Psoas muscle (tissue), 8 donors: ENCODE data around the gene TRIM29. TPM values are rescaled to one million over a fixed set of nuclear protein-coding genes. Genes with fewer than 3 reads are reported as not detected.

Source experiments
- ATAC-seq, 4 donors: fragments of 200-7000 bp; cut with Tn5 transposase; one replicate each; pipeline ENCODE4 v1.9.1; 2020; ENCODE audit warnings: moderate library complexity in 3 of 4, mild to moderate bottlenecking in 2 of 4
- DNase-seq, 2 donors: peaks; one replicate each; pipeline ENCODE4 v3.0.0-alpha.2; 2020
- H3K27ac ChIP-seq: fragments of 200-600 bp; one replicate; pipeline ENCODE4 v1.8.0; 2022
- H3K27me3 ChIP-seq, 3 donors: fragments of 200-600 bp in 1 of 3; one replicate each; pipeline versions ENCODE4 v1.6.1 to v1.8.0; 2013 to 2022; ENCODE audit warnings: low read length in 2 of 3, mild to moderate bottlenecking in 2 of 3, moderate library complexity in 1 of 3; ENCODE audit not compliant: insufficient read depth in 3 of 3
- H3K36me3 ChIP-seq, 2 donors: fragments of 200-600 bp in 1 of 2; one replicate each; pipeline versions ENCODE4 v1.6.1 to v1.8.0; 2013 to 2022; ENCODE audit warnings: low read depth in 1 of 2, mild to moderate bottlenecking in 1 of 2, moderate library complexity in 1 of 2; ENCODE audit not compliant: insufficient read depth in 1 of 2
- H3K4me1 ChIP-seq: fragments of 200-600 bp; one replicate; pipeline ENCODE4 v1.8.0; 2022
- H3K4me3 ChIP-seq: fragments of 200-600 bp; one replicate; pipeline ENCODE4 v1.8.0; 2022; ENCODE audit warnings: mild to moderate bottlenecking
- H3K9me3 ChIP-seq: fragments of 200-600 bp; one replicate; pipeline ENCODE4 v1.8.0; 2022
- WGBS, 3 donors: extraction: QIAGEN DNeasy Blood & Tissue Kit; methylation state at CpG; one replicate each; pipeline versions ENCODE4 v1.1.6 to v1.1.7; 2013; 5-methylcytosine and 5-hydroxymethylcytosine counted together
- intact Hi-C, 2 donors: fragments of 100-400 bp; cut with DNase I; formaldehyde crosslinking; loops; one replicate each; pipeline versions ENCODE4 v1.11.0 to v1.14.2; 2022
- long read RNA-seq, 2 donors: library from polyadenylated mRNA; unstranded; transcript quantifications; one replicate each; pipeline ENCODE4 v2.0.0, GENCODE V29; 2021
- polyA plus RNA-seq, 3 donors: library from polyadenylated mRNA; stranded (reverse); fragments of 200-250 nt; gene quantifications; one replicate each; pipeline ENCODE4 v1.2.3, GENCODE V29; 2013
- total RNA-seq, 4 donors: library from RNA; stranded (reverse); fragmentation: NEBNext Ultra II Directional in 2 of 4; extraction: Animal tissue kit (Norgen Biotek cat#: 25700) in 2 of 4; gene quantifications; one replicate each; pipeline versions ENCODE4 v1.2.1 to v1.2.4, GENCODE V29; 2021 to 2023
- TF ChIP-seq, protein P1 (sequence below): fragments of 200-600 bp; IDR thresholded peaks from one replicate; pipeline ENCODE4 v1.8.0; 2022; ENCODE audit warnings: antibody characterized with exemption
- donor health status: healthy with polysubstance abuse.
- donor health status: DM: no; HTN: no; CAD: no; lungs with moderate emphysema.
- donor health status: Bipolar disorder and iron deficiency.
- donor health status: healthy.
- donor health status: DM: yes; HTN: yes; CAD: no.
- donor health status: DM: no; HTN: no; CAD: no.
- donor health status: DM: no; HTN: no; CAD: no.
- donor health status: DM: yes; HTN: yes; CAD: no.

TRIM29 gene
- under 1 TPM in 2 of 4 donors, not detected in 2; 0.24 to 0.91 TPM for total RNA-seq
- polyA plus RNA-seq = under 1 TPM; 0.09 to 0.44 (median 0.37) TPM
- long read RNA-seq, donor 1 = 0 reads
- long read RNA-seq, donor 2 = 0 reads

DNA sequence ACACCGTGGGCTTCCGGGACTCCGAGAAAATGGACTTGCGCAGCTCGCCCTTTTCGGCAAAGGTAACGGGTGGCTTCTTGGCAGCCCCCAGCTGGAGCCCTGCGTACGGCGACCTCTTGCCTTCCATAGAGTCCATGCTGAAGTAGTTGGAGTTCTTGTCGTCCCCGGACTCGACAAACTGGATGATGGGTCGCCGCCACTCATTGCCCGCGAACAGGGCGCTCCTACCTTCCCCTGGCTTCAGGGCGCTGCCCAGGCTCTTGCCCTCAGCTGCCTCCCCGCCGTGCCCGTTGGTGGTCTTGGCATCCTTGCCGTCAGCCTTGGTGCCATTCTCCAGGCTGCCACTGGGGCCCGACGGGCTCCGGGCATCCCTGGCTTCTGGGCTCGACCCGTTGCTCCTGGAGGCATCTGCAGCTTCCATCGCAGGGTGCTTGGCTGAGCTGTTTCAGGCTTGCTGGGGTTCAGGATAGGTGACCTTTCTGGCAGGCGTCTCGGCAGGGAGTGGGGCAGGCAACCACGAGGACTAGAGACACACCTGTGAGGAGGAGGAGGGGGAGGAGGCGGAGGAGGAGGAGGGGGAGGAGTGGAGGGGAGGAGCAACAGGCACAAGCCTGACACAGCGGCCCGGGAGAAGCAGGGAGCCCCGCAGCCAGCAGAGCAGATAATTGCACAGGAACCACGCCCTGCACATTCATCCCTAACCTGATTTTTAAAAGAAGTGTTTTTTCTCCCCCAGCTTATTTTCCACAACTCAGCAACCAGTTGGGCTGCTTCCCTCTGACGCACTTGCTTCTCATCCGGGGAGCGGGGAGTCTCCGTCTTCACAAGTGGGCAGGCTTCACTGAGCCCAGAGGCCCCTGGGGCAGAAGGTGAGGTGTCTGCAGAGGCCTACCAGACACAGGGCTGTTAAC, at the start of gene TRIM29:
TRIM29 (minus strand) TSS at position 503 of the 911 bp plus-strand sequence; CDS start at position 421, 82 bp downstream.
- no peak for DNase-seq
- no peak within 1 kb of the TSS for H3K4me3 ChIP-seq
- intact Hi-C loops = no loop called here
- H3K27me3 ChIP-seq = peaks cover 0 to 7% (median 4%) of the 10 kb centered on the region in 3 donors
- no peak within 1 kb of the TSS for H3K27ac ChIP-seq
- no peak for ATAC-seq
- H3K9me3 ChIP-seq = no peaks in the 10 kb centered on the region
- no peaks in the 10 kb centered on the region for H3K36me3 ChIP-seq
- no peaks in the 10 kb centered on the region for H3K4me1 ChIP-seq
- WGBS, 3 donors = 71 to 79% (median 75%) methylated on average over 37 to 41 of the region's 41 CpGs
- TF ChIP-seq, protein P1, sequence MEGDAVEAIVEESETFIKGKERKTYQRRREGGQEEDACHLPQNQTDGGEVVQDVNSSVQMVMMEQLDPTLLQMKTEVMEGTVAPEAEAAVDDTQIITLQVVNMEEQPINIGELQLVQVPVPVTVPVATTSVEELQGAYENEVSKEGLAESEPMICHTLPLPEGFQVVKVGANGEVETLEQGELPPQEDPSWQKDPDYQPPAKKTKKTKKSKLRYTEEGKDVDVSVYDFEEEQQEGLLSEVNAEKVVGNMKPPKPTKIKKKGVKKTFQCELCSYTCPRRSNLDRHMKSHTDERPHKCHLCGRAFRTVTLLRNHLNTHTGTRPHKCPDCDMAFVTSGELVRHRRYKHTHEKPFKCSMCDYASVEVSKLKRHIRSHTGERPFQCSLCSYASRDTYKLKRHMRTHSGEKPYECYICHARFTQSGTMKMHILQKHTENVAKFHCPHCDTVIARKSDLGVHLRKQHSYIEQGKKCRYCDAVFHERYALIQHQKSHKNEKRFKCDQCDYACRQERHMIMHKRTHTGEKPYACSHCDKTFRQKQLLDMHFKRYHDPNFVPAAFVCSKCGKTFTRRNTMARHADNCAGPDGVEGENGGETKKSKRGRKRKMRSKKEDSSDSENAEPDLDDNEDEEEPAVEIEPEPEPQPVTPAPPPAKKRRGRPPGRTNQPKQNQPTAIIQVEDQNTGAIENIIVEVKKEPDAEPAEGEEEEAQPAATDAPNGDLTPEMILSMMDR = no peak

GRCh38 chr11:120186774-120187591, 49.1 kb upstream of the TRIM29 start:
- peak overlapping the region; percentile 30 for H3K27ac ChIP-seq
- 52 to 65% (median 53%) methylated on average over 17 of the region's 17 CpGs for WGBS, 3 donors
- TF ChIP-seq, protein P1 = no peak
- peak in 1 of 2 donors; percentile 56 for DNase-seq
- H3K36me3 ChIP-seq = no peaks in the 10 kb centered on the region
- H3K4me1 ChIP-seq = no peaks in the 10 kb centered on the region
- no peak for ATAC-seq
- no peaks in the 10 kb centered on the region for H3K9me3 ChIP-seq
- peaks cover 0 to 20% (median 0%) of the 10 kb centered on the region in 3 donors for H3K27me3 ChIP-seq
- H3K4me3 ChIP-seq = no peak overlapping the region
- intact Hi-C loops = no loop called here

DNA sequence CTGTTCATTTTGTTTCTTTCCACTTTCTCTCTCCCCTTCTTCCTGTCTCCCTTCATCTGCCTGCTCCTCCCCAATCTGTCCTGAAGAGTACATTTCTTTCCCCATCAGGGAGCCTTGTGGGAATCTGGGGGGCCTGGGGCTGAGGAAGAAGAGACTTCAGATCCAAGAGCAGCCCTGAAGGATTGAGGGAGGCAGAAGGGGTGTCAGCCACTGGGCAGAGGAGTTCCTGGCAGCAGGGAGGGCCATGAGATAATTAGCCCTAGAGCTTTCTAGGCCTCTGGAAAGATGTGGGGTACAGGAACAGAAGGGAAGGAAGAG, 48.5 kb upstream of the TRIM29 start:
- intact Hi-C loops = no loop called here
- peak in 1 of 2 donors; percentile 30 for DNase-seq
- peaks cover 0 to 14% (median 0%) of the 10 kb centered on the region in 3 donors for H3K27me3 ChIP-seq
- H3K4me3 ChIP-seq = no peak overlapping the region
- ATAC-seq = no peak
- no peaks in the 10 kb centered on the region for H3K9me3 ChIP-seq
- H3K36me3 ChIP-seq = no peaks in the 10 kb centered on the region
- H3K4me1 ChIP-seq = no peaks in the 10 kb centered on the region
- TF ChIP-seq, protein P1 = no peak
- H3K27ac ChIP-seq = peak overlapping the region; percentile 30

GRCh38 chr11:120185706-120186455, 48.0 kb upstream of the TRIM29 start:
- no peak for ATAC-seq
- DNase-seq = peak in 1 of 2 donors; percentile 53
- intact Hi-C loops = no loop called here
- Histone ChIP-seq H3K4me3 (no peak overlapping the region), H3K4me1 (no peaks in the 10 kb centered on the region), H3K36me3 (no peaks in the 10 kb centered on the region), H3K27ac (peak overlapping the region; percentile 30), H3K9me3 (no peaks in the 10 kb centered on the region), H3K27me3 (peaks cover 0 to 9% (median 0%) of the 10 kb centered on the region in 3 donors)
- WGBS, 3 donors = 58 to 69% (median 59%) methylated on average over 3 of the region's 3 CpGs
- TF ChIP-seq, protein P1 = no peak
